Measurements from ENCODE around the gene CLDN4.
"Not testable (repeated sequence)": the region's sequence is repeated elsewhere in the genome, so short reads cannot be mapped to it uniquely, and the experiment has no call there.

The CLDN4 gene

GRCh38 chr7:73840715-73841379 is 10.1 kb downstream of the CLDN4 start:
- DNase-seq, result no peak
- no peaks in the 10 kb centered on the region for H3K36me3 ChIP-seq (ENCODE audit: control insufficient read depth, insufficient read depth, low read length)
- peaks cover 7% of the 10 kb centered on the region for H3K4me1 ChIP-seq (ENCODE audit: control insufficient read depth, insufficient read depth, low read length, poor library complexity, severe bottlenecking)
- no peaks in the 10 kb centered on the region for H3K9me3 ChIP-seq (ENCODE audit: control insufficient read depth, low read length)
- no peaks in the 10 kb centered on the region for H3K27me3 ChIP-seq (replicated peaks; ENCODE audit: control insufficient read depth, insufficient read depth, low read length, poor library complexity, severe bottlenecking)
- H3K27ac ChIP-seq (ENCODE audit: insufficient read depth, low read length, poor library complexity, severe bottlenecking), result no peak overlapping the region
- no peak overlapping the region for H3K4me3 ChIP-seq (ENCODE audit: insufficient read depth, low read depth, low read length, poor library complexity, severe bottlenecking)

- Histone ChIP-seq H3K4me1 (ENCODE audit: control insufficient read depth, insufficient read depth, low read length, poor library complexity, severe bottlenecking) (peaks cover 7% of the 10 kb centered on the region), H3K9me3 (ENCODE audit: control insufficient read depth, low read length) (no peaks in the 10 kb centered on the region), H3K36me3 (ENCODE audit: control insufficient read depth, insufficient read depth, low read length) (no peaks in the 10 kb centered on the region), H3K4me3 (ENCODE audit: insufficient read depth, low read depth, low read length, poor library complexity, severe bottlenecking) (peak overlapping the region; percentile 56), H3K27ac (ENCODE audit: insufficient read depth, low read length, poor library complexity, severe bottlenecking) (no peak overlapping the region), H3K27me3 (replicated peaks; ENCODE audit: control insufficient read depth, insufficient read depth, low read length, poor library complexity, severe bottlenecking) (no peaks in the 10 kb centered on the region)
- no peak for DNase-seq
These were observed 10.9 kb downstream of the CLDN4 start for GRCh38 chr7:73841689-73842066.

GRCh38 chr7:73842067-73842976 is 11.5 kb downstream of the CLDN4 start, which contains the start of gene METTL27:
Gene METTL27, minus strand, starts transcription at chr7:73842516. Its CDS starts 376 bp downstream, at chr7:73842140.
- no peak within 1 kb of the TSS for H3K27ac ChIP-seq (ENCODE audit: insufficient read depth, low read length, poor library complexity, severe bottlenecking)

GRCh38 chr7:73844131-73844547 is 13.3 kb downstream of the CLDN4 start:
- no peak for DNase-seq
- no peaks in the 10 kb centered on the region for H3K36me3 ChIP-seq (ENCODE audit: control insufficient read depth, insufficient read depth, low read length)
- no peak overlapping the region for H3K27ac ChIP-seq (ENCODE audit: insufficient read depth, low read length, poor library complexity, severe bottlenecking)
- H3K4me1 ChIP-seq (ENCODE audit: control insufficient read depth, insufficient read depth, low read length, poor library complexity, severe bottlenecking), result peaks cover 7% of the 10 kb centered on the region
- no peak overlapping the region for H3K4me3 ChIP-seq (ENCODE audit: insufficient read depth, low read depth, low read length, poor library complexity, severe bottlenecking)
- no peaks in the 10 kb centered on the region for H3K9me3 ChIP-seq (ENCODE audit: control insufficient read depth, low read length)
- H3K27me3 ChIP-seq (replicated peaks; ENCODE audit: control insufficient read depth, insufficient read depth, low read length, poor library complexity, severe bottlenecking), result no peaks in the 10 kb centered on the region

More at GRCh38 chr7:73842067-73842976, 11.5 kb downstream of the CLDN4 start, which contains the start of gene METTL27:
- peak; percentile 78 to 84 (median 80) for DNase-seq
- Histone ChIP-seq H3K4me1 (ENCODE audit: control insufficient read depth, insufficient read depth, low read length, poor library complexity, severe bottlenecking) (peaks cover 7% of the 10 kb centered on the region), H3K27me3 (replicated peaks; ENCODE audit: control insufficient read depth, insufficient read depth, low read length, poor library complexity, severe bottlenecking) (no peaks in the 10 kb centered on the region), H3K4me3 (ENCODE audit: insufficient read depth, low read depth, low read length, poor library complexity, severe bottlenecking) (peak within 1 kb of the TSS; percentile 56), H3K9me3 (ENCODE audit: control insufficient read depth, low read length) (no peaks in the 10 kb centered on the region), H3K36me3 (ENCODE audit: control insufficient read depth, insufficient read depth, low read length) (no peaks in the 10 kb centered on the region)

- H3K36me3 ChIP-seq (ENCODE audit: control insufficient read depth, insufficient read depth, low read length), result no peaks in the 10 kb centered on the region
- H3K4me1 ChIP-seq (ENCODE audit: control insufficient read depth, insufficient read depth, low read length, poor library complexity, severe bottlenecking), result peaks cover 7% of the 10 kb centered on the region
- no peak overlapping the region for H3K27ac ChIP-seq (ENCODE audit: insufficient read depth, low read length, poor library complexity, severe bottlenecking)
These were observed 14.2 kb downstream of the CLDN4 start for GRCh38 chr7:73844848-73845460.

GRCh38 chr7:73845701-73846195 is 15.0 kb downstream of the CLDN4 start:
- not testable (repeated sequence) for DNase-seq; H3K27me3 ChIP-seq (replicated peaks; ENCODE audit: control insufficient read depth, insufficient read depth, low read length, poor library complexity, severe bottlenecking); H3K4me1 ChIP-seq (ENCODE audit: control insufficient read depth, insufficient read depth, low read length, poor library complexity, severe bottlenecking); H3K9me3 ChIP-seq (ENCODE audit: control insufficient read depth, low read length); H3K36me3 ChIP-seq (ENCODE audit: control insufficient read depth, insufficient read depth, low read length); H3K4me3 ChIP-seq (ENCODE audit: insufficient read depth, low read depth, low read length, poor library complexity, severe bottlenecking); H3K27ac ChIP-seq (ENCODE audit: insufficient read depth, low read length, poor library complexity, severe bottlenecking)

More at GRCh38 chr7:73844848-73845460, 14.2 kb downstream of the CLDN4 start:
- Histone ChIP-seq H3K4me3 (ENCODE audit: insufficient read depth, low read depth, low read length, poor library complexity, severe bottlenecking) (no peak overlapping the region), H3K9me3 (ENCODE audit: control insufficient read depth, low read length) (no peaks in the 10 kb centered on the region), H3K27me3 (replicated peaks; ENCODE audit: control insufficient read depth, insufficient read depth, low read length, poor library complexity, severe bottlenecking) (no peaks in the 10 kb centered on the region)
- no peak for DNase-seq

- no peak for DNase-seq
- H3K4me3 ChIP-seq (ENCODE audit: insufficient read depth, low read depth, low read length, poor library complexity, severe bottlenecking), result no peak overlapping the region
- H3K4me1 ChIP-seq (ENCODE audit: control insufficient read depth, insufficient read depth, low read length, poor library complexity, severe bottlenecking), result no peaks in the 10 kb centered on the region
- no peaks in the 10 kb centered on the region for H3K27me3 ChIP-seq (replicated peaks; ENCODE audit: control insufficient read depth, insufficient read depth, low read length, poor library complexity, severe bottlenecking)
- no peaks in the 10 kb centered on the region for H3K36me3 ChIP-seq (ENCODE audit: control insufficient read depth, insufficient read depth, low read length)
- no peak overlapping the region for H3K27ac ChIP-seq (ENCODE audit: insufficient read depth, low read length, poor library complexity, severe bottlenecking)
- H3K9me3 ChIP-seq (ENCODE audit: control insufficient read depth, low read length), result no peaks in the 10 kb centered on the region
These were observed 17.3 kb downstream of the CLDN4 start for GRCh38 chr7:73847941-73848723.

- H3K27ac ChIP-seq (ENCODE audit: insufficient read depth, low read length, poor library complexity, severe bottlenecking), result no peak overlapping the region
These were observed 20.0 kb downstream of the CLDN4 start for GRCh38 chr7:73850781-73851207.

More at GRCh38 chr7:73850781-73851207, 20.0 kb downstream of the CLDN4 start:
- no peaks in the 10 kb centered on the region for H3K9me3 ChIP-seq (ENCODE audit: control insufficient read depth, low read length)
- H3K4me3 ChIP-seq (ENCODE audit: insufficient read depth, low read depth, low read length, poor library complexity, severe bottlenecking), result no peak overlapping the region
- no peaks in the 10 kb centered on the region for H3K36me3 ChIP-seq (ENCODE audit: control insufficient read depth, insufficient read depth, low read length)
- H3K4me1 ChIP-seq (ENCODE audit: control insufficient read depth, insufficient read depth, low read length, poor library complexity, severe bottlenecking), result peaks cover 5% of the 10 kb centered on the region
- H3K27me3 ChIP-seq (replicated peaks; ENCODE audit: control insufficient read depth, insufficient read depth, low read length, poor library complexity, severe bottlenecking), result no peaks in the 10 kb centered on the region
- DNase-seq, result no peak

All from effector memory CD4-positive, alpha-beta T cell (primary cell).